Gastrocnemius medialis (tissue), 4 donors: ENCODE data around the gene GREB1L.

Experiments used
- POLR2A ChIP-seq, 2 donors: fragments of 450-650 bp; IDR thresholded peaks; one replicate each; pipeline ENCODE4 v1.6.1; 2017; ENCODE audit warnings: antibody characterized with exemption in 2 of 2, mild to moderate bottlenecking in 2 of 2, moderate library complexity in 2 of 2
- TF ChIP-seq, protein P1 (sequence below), 5 experiments: fragments of 450-650 bp in 3 of 5; fragments of 200-600 bp in 2 of 5; sonication (generic) in 2 of 5; IDR thresholded peaks in 4 of 5; conservative IDR thresholded peaks in 1 of 5; 1 replicate in 4 of 5; 2 replicates in 1 of 5; pipeline ENCODE4 v1.5.1; 2016 to 2019; ENCODE audit warnings: antibody characterized with exemption in 5 of 5, mild to moderate bottlenecking in 3 of 5, moderate library complexity in 3 of 5

DNA sequence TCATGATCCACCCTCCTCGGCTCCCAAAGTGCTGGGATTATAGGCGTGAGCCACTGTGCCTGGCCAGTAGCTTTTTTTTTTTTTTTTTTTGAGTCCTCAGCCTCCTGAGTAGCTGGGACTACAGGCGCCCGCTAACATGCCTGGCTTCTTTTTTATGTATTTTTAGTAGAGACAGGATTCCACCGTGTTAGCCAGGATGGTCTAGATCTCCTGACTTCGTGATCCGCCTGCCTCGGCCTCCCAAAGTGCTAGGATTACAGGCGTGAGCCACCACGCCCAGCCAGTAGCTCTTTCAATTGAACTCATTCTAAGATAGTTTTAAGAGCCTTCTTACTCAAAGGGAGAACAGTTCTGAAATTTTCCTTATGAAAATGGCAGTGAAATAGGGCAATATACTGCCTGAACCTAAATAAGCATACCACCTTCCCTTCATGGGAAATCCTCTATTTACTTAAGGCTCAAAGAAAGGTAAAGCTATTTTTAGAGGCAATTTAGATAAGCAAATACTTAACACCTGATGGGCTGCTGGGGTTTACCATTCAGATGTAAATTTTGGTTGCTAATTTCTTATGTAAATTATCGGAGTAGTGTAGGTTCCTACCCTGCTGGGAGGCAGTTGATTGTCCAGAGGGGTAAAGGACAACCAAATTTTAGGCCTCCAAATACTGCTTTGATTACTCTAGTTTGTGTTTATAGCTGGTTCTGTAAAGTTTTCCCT lies 144.7 kb downstream of the GREB1L start:
- TF ChIP-seq, protein P1, sequence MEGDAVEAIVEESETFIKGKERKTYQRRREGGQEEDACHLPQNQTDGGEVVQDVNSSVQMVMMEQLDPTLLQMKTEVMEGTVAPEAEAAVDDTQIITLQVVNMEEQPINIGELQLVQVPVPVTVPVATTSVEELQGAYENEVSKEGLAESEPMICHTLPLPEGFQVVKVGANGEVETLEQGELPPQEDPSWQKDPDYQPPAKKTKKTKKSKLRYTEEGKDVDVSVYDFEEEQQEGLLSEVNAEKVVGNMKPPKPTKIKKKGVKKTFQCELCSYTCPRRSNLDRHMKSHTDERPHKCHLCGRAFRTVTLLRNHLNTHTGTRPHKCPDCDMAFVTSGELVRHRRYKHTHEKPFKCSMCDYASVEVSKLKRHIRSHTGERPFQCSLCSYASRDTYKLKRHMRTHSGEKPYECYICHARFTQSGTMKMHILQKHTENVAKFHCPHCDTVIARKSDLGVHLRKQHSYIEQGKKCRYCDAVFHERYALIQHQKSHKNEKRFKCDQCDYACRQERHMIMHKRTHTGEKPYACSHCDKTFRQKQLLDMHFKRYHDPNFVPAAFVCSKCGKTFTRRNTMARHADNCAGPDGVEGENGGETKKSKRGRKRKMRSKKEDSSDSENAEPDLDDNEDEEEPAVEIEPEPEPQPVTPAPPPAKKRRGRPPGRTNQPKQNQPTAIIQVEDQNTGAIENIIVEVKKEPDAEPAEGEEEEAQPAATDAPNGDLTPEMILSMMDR (IDR thresholded peaks at IDR 0.05 in 4 of 5, conservative IDR thresholded peaks at IDR 0.05 in 1 of 5) = no peak
- no peak for TF ChIP-seq POLR2A (IDR thresholded peaks at IDR 0.05)
